ENCODE data around the gene TMEM203.

- TF ChIP-seq POLR2AphosphoS5 (IDR thresholded peaks at IDR 0.05; ENCODE audit: low read depth) (no peak), CTCF (IDR thresholded peaks at IDR 0.05; ENCODE audit: insufficient read depth, low read length) (no peak), GABPA (IDR thresholded peaks at IDR 0.05; ENCODE audit: low read depth) (no peak)
These were observed 26.4 kb downstream of the TMEM203 start for GRCh38 chr9:137178939-137179630.

Data from HL-60 (cell line).